ENCODE measurements around the gene CEP112.

The CEP112 gene

DNA sequence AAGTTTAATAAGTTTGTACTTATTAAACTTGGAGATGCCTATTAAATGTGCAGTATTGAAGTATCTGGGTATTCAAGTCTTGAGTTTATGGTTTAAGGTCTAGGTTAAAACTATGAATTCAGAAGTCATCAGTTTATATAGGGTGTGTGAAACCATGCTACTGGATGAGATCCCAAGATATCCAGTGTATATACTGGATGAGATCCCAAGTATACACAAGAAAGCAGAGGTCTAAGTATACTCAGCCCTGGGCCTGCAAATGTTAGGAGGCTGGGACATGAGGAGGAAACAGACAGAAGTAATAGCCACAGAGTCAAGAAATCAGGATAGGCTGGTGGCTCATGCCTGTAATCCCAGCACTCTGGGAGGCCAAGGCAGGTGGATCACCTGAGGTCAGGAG lies 436.1 kb downstream of the CEP112 start:
- no peak for TF ChIP-seq TCF4 (CRISPR knock-in tag; IDR thresholded peaks at IDR 0.05; ENCODE audit: borderline replicate concordance)
- TF ChIP-seq CSRNP3 (CRISPR knock-in tag; IDR thresholded peaks at IDR 0.05) = no peak
- no peak for TF ChIP-seq OSR1 (CRISPR knock-in tag; IDR thresholded peaks at IDR 0.05)
- no peak for TF ChIP-seq CSDC2 (CRISPR knock-in tag; IDR thresholded peaks at IDR 0.05)
- TF ChIP-seq SNAI2 (CRISPR knock-in tag; IDR thresholded peaks at IDR 0.05) = no peak
- TF ChIP-seq ZNF8 (CRISPR knock-in tag; IDR thresholded peaks at IDR 0.05) = no peak
- TF ChIP-seq ARNTL (CRISPR knock-in tag; IDR thresholded peaks at IDR 0.05; ENCODE audit: borderline replicate concordance, low read depth) = no peak
- no peak for TF ChIP-seq RARB (CRISPR knock-in tag; IDR thresholded peaks at IDR 0.05)
- TF ChIP-seq BACH2 (CRISPR knock-in tag; IDR thresholded peaks at IDR 0.05; ENCODE audit: borderline replicate concordance) = no peak
- TF ChIP-seq, protein P1, sequence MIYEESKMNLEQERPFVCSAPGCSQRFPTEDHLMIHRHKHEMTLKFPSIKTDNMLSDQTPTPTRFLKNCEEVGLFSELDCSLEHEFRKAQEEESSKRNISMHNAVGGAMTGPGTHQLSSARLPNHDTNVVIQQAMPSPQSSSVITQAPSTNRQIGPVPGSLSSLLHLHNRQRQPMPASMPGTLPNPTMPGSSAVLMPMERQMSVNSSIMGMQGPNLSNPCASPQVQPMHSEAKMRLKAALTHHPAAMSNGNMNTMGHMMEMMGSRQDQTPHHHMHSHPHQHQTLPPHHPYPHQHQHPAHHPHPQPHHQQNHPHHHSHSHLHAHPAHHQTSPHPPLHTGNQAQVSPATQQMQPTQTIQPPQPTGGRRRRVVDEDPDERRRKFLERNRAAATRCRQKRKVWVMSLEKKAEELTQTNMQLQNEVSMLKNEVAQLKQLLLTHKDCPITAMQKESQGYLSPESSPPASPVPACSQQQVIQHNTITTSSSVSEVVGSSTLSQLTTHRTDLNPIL (CRISPR knock-in tag; IDR thresholded peaks at IDR 0.05; ENCODE audit: low read depth) = no peak
- no peak for TF ChIP-seq PPARA (CRISPR knock-in tag; IDR thresholded peaks at IDR 0.05; ENCODE audit: borderline replicate concordance)
- no peak for TF ChIP-seq TOX (CRISPR knock-in tag; IDR thresholded peaks at IDR 0.05; ENCODE audit: borderline replicate concordance)
- no peak for TF ChIP-seq ZC3H10 (CRISPR knock-in tag; IDR thresholded peaks at IDR 0.05)
- no peak for TF ChIP-seq ZFP3 (CRISPR knock-in tag; IDR thresholded peaks at IDR 0.05)
- TF ChIP-seq GLIS3 (CRISPR knock-in tag; IDR thresholded peaks at IDR 0.05) = no peak
- TF ChIP-seq POU6F1 (CRISPR knock-in tag; IDR thresholded peaks at IDR 0.05; ENCODE audit: borderline replicate concordance, low read depth) = no peak
- TF ChIP-seq ISL1 (CRISPR knock-in tag; IDR thresholded peaks at IDR 0.05) = no peak
- TF ChIP-seq, protein P2, sequence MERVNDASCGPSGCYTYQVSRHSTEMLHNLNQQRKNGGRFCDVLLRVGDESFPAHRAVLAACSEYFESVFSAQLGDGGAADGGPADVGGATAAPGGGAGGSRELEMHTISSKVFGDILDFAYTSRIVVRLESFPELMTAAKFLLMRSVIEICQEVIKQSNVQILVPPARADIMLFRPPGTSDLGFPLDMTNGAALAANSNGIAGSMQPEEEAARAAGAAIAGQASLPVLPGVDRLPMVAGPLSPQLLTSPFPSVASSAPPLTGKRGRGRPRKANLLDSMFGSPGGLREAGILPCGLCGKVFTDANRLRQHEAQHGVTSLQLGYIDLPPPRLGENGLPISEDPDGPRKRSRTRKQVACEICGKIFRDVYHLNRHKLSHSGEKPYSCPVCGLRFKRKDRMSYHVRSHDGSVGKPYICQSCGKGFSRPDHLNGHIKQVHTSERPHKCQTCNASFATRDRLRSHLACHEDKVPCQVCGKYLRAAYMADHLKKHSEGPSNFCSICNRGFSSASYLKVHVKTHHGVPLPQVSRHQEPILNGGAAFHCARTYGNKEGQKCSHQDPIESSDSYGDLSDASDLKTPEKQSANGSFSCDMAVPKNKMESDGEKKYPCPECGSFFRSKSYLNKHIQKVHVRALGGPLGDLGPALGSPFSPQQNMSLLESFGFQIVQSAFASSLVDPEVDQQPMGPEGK (CRISPR knock-in tag; IDR thresholded peaks at IDR 0.05; ENCODE audit: borderline replicate concordance) = no peak
- TF ChIP-seq, protein P3, sequence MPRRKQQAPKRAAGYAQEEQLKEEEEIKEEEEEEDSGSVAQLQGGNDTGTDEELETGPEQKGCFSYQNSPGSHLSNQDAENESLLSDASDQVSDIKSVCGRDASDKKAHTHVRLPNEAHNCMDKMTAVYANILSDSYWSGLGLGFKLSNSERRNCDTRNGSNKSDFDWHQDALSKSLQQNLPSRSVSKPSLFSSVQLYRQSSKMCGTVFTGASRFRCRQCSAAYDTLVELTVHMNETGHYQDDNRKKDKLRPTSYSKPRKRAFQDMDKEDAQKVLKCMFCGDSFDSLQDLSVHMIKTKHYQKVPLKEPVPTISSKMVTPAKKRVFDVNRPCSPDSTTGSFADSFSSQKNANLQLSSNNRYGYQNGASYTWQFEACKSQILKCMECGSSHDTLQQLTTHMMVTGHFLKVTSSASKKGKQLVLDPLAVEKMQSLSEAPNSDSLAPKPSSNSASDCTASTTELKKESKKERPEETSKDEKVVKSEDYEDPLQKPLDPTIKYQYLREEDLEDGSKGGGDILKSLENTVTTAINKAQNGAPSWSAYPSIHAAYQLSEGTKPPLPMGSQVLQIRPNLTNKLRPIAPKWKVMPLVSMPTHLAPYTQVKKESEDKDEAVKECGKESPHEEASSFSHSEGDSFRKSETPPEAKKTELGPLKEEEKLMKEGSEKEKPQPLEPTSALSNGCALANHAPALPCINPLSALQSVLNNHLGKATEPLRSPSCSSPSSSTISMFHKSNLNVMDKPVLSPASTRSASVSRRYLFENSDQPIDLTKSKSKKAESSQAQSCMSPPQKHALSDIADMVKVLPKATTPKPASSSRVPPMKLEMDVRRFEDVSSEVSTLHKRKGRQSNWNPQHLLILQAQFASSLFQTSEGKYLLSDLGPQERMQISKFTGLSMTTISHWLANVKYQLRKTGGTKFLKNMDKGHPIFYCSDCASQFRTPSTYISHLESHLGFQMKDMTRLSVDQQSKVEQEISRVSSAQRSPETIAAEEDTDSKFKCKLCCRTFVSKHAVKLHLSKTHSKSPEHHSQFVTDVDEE (CRISPR knock-in tag; IDR thresholded peaks at IDR 0.05) = no peak
- ATAC-seq = no peak

GRCh38 chr17:65754630-65755029 lies 437.3 kb downstream of the CEP112 start:
- no peak for ATAC-seq
- no peak for TF ChIP-seq ZFP3 (CRISPR knock-in tag; IDR thresholded peaks at IDR 0.05)
- TF ChIP-seq PPARA (CRISPR knock-in tag; IDR thresholded peaks at IDR 0.05; ENCODE audit: borderline replicate concordance) = no peak
- TF ChIP-seq ISL1 (CRISPR knock-in tag; IDR thresholded peaks at IDR 0.05) = no peak
- no peak for TF ChIP-seq CSDC2 (CRISPR knock-in tag; IDR thresholded peaks at IDR 0.05)
- TF ChIP-seq POU6F1 (CRISPR knock-in tag; IDR thresholded peaks at IDR 0.05; ENCODE audit: borderline replicate concordance, low read depth) = no peak
- no peak for TF ChIP-seq ZNF8 (CRISPR knock-in tag; IDR thresholded peaks at IDR 0.05)
- TF ChIP-seq GLIS3 (CRISPR knock-in tag; IDR thresholded peaks at IDR 0.05) = no peak
- no peak for TF ChIP-seq OSR1 (CRISPR knock-in tag; IDR thresholded peaks at IDR 0.05)
- TF ChIP-seq ZNF70 (CRISPR knock-in tag; IDR thresholded peaks at IDR 0.05) = no peak
- no peak for TF ChIP-seq ZC3H10 (CRISPR knock-in tag; IDR thresholded peaks at IDR 0.05)
- no peak for TF ChIP-seq TCF4 (CRISPR knock-in tag; IDR thresholded peaks at IDR 0.05; ENCODE audit: borderline replicate concordance)
- TF ChIP-seq RARB (CRISPR knock-in tag; IDR thresholded peaks at IDR 0.05) = no peak
- TF ChIP-seq, protein P3 (CRISPR knock-in tag; IDR thresholded peaks at IDR 0.05) = no peak
- TF ChIP-seq ESRRG (CRISPR knock-in tag; IDR thresholded peaks at IDR 0.05) = no peak
- no peak for TF ChIP-seq ARNTL (CRISPR knock-in tag; IDR thresholded peaks at IDR 0.05; ENCODE audit: borderline replicate concordance, low read depth)
- no peak for TF ChIP-seq BACH2 (CRISPR knock-in tag; IDR thresholded peaks at IDR 0.05; ENCODE audit: borderline replicate concordance)
- no peak for TF ChIP-seq TOX (CRISPR knock-in tag; IDR thresholded peaks at IDR 0.05; ENCODE audit: borderline replicate concordance)
- no peak for TF ChIP-seq SNAI2 (CRISPR knock-in tag; IDR thresholded peaks at IDR 0.05)
- TF ChIP-seq, protein P1 (CRISPR knock-in tag; IDR thresholded peaks at IDR 0.05; ENCODE audit: low read depth) = no peak
- TF ChIP-seq ZNF565 (CRISPR knock-in tag; conservative IDR thresholded peaks at IDR 0.05; ENCODE audit: low read depth) = no peak
